AG10803 (cell line): Measurements from ENCODE around the gene ADRB1.

Experiments used
- DNase-seq: peaks from one replicate; pipeline ENCODE4 v3.0.0; 2010; ENCODE audit warnings: low read depth
- H3K4me3 ChIP-seq: 2 replicates; pipeline ENCODE4 v1.5.1; 2011; ENCODE audit warnings: mild to moderate bottlenecking, low read length, control low read depth
- CTCF ChIP-seq: conservative IDR thresholded peaks from 2 replicates; pipeline ENCODE4 v1.5.1; 2011; ENCODE audit warnings: mild to moderate bottlenecking, low read length, control low read depth, inconsistent platforms

The ADRB1 gene

GRCh38 chr10:114003161-114003941, 40.3 kb upstream of the ADRB1 start:
- no peak for DNase-seq
- no peak for TF ChIP-seq CTCF
- H3K4me3 ChIP-seq = no peak overlapping the region

- TF ChIP-seq CTCF = no peak
- no peak overlapping the region for H3K4me3 ChIP-seq
- no peak for DNase-seq
Observed at GRCh38 chr10:114009281-114009996, 34.2 kb upstream of the ADRB1 start.

- no peak overlapping the region for H3K4me3 ChIP-seq
- no peak for TF ChIP-seq CTCF
- DNase-seq = peak; percentile 30
Observed at GRCh38 chr10:114010316-114010715, 33.4 kb upstream of the ADRB1 start.

GRCh38 chr10:114012650-114013049, 31.0 kb upstream of the ADRB1 start:
- H3K4me3 ChIP-seq = no peak overlapping the region
- no peak for TF ChIP-seq CTCF
- no peak for DNase-seq

GRCh38 chr10:114015708-114016107, 28.0 kb upstream of the ADRB1 start:
- H3K4me3 ChIP-seq = no peak overlapping the region
- no peak for DNase-seq
- no peak for TF ChIP-seq CTCF

- TF ChIP-seq CTCF = no peak
- no peak for DNase-seq
- H3K4me3 ChIP-seq = no peak overlapping the region
Observed at GRCh38 chr10:114017271-114017670, 26.4 kb upstream of the ADRB1 start.

GRCh38 chr10:114017873-114018272, 25.8 kb upstream of the ADRB1 start:
- no peak for TF ChIP-seq CTCF

More at GRCh38 chr10:114017873-114018272, 25.8 kb upstream of the ADRB1 start:
- DNase-seq = no peak
- no peak overlapping the region for H3K4me3 ChIP-seq
